Ovary (tissue), 3 donors: ENCODE data around the gene ZNF486.

Experiments
- CTCF ChIP-seq, 3 donors: fragments of 450-650 bp in 2 of 3; fragments of 200-600 bp in 1 of 3; IDR thresholded peaks; one replicate each; pipeline versions ENCODE4 v1.5.1 to v1.8.0; 2016 to 2022; ENCODE audit warnings: antibody characterized with exemption in 3 of 3, mild to moderate bottlenecking in 1 of 3
- EP300 ChIP-seq: sonication (generic); formaldehyde crosslinking; IDR thresholded peaks from one replicate; pipeline ENCODE4 v1.6.1; 2017; ENCODE audit warnings: antibody characterized with exemption
- POLR2A ChIP-seq: fragments of 450-650 bp; IDR thresholded peaks from one replicate; pipeline ENCODE4 v1.6.1; 2017; ENCODE audit warnings: antibody characterized with exemption, mild to moderate bottlenecking, moderate library complexity
- donor health status: DM: no; HTN: no; CAD: no.

DNA sequence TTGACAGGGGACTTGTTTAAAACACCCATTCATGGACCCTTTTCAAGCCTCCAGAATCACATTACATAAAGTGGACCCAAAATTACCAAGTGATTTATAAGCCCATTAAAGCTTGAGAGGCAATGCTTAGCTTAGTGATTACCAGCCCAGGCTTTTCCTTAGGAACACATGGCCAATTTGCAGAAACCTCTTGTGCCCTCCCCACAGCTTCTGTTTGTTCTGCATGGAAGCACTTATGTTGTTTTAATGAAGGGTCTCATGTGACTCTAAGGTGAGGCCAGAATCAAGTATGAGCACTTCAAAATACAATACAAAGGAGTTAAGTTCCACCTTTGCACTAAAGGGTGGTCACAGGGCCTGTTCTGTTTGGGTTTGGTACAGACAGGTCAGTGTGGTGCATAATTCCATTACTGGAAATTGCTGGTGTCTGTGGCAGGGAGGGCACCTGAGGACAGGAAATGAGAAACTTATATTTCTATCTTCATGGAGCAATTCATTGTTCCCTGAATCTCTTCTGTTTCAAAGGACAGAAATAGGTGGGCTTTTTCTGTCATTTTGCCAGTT is 15.3 kb downstream of the ZNF486 start:
- TF ChIP-seq CTCF (IDR thresholded peaks at IDR 0.05) (no peak), EP300 (no peak), POLR2A (no peak)
